Kasumi-1 (cell line): ENCODE data around the gene ARSD.
A peak's percentile ranks its signal among the peaks of the same experiment; 100 is the strongest.
"Not testable (repeated sequence)": the region's sequence is repeated elsewhere in the genome, so short reads cannot be mapped to it uniquely, and the experiment has no call there.

Experiments used
- DNase-seq, 2 experiments: peaks; one replicate each; lab custom pipeline; 2025; lab: John Stamatoyannopoulos, UW

ARSD gene

DNA sequence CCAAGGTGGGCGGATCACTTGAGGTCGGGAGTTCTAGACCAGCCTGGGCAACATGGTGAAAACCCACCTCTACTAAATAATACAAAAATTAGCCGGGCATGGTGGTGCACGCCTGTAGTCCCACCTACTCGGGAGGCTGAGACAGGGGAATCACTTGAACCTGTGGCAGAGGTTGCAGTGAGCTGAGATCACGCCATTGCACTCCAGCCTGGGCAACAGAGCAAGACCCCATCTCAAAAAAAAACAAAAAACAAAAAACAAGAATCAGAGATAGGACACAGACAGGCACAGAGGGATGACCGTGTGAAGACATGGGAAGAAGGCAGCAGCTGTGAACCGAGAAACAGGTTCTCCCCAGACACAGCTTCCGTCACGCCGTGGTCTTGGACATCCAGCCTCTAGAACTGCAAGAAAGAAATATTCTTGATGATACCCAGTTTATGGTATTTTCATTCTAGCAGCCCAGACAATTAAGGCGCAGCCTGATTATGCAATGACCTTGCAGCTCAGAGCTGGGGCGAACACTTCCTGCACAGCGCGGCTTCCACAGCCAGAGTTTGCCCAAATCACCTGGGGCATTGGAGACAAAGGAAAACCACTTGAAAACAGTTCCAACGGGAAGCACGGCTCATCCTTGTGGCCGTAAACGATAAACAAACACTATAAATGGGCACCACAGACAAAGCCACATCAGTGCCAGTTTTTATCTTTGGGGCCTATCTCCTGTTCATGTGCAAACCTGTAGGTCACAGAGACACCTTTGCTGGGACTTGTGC, 4.2 kb upstream of the ARSD start:
- no peak for DNase-seq

DNA sequence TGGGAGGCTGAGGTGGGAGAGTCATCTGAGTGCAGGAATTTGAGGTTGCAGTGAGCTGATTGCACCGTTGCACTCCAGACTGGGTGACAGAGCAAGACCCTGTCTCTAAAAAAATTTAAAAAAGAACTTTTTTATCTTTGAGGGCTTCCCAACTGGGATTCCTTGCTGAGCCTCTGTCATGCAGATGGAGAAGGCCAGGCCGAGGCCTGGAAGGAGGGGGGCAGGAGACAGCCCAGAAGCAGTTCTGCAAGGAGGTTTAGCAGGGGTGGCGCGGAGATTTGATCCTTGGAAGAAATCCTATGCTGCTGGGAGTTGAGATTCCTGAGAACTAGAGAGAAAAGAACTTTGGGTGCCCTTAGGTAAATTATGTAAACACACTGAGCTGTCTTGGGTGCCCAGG, 2.5 kb upstream of the ARSD start:
- no peak for DNase-seq

GRCh38 chrX:2931155-2931554, 2.0 kb upstream of the ARSD start:
- DNase-seq: no peak

GRCh38 chrX:2928191-2928582, 952 bp downstream of the ARSD start:
- no peak for DNase-seq

GRCh38 chrX:2926664-2927275, 2.4 kb downstream of the ARSD start:
- no peak for DNase-seq

DNA sequence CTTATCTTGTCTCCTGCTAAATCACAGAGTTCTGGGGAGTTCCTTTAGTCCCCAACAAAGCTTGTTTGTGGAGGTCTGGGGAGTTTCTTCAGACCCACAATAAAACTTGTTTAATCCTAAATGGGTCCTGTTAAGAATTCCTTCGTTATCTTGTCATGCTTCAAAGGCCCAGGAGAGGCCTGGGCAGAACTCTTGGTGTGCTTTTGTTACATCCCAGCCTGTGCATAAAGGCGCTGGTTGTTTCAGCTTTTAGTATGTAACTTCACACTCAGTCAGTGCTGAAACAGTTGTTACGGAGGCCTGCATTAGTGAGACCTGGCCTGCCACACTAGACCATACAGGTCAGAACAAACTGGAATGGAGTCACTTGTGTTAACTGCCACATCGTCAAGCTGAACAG, 2.9 kb downstream of the ARSD start:
- DNase-seq: not testable (repeated sequence)

- DNase-seq: no peak
Measured at GRCh38 chrX:2924151-2924550, 5.0 kb downstream of the ARSD start.

DNA sequence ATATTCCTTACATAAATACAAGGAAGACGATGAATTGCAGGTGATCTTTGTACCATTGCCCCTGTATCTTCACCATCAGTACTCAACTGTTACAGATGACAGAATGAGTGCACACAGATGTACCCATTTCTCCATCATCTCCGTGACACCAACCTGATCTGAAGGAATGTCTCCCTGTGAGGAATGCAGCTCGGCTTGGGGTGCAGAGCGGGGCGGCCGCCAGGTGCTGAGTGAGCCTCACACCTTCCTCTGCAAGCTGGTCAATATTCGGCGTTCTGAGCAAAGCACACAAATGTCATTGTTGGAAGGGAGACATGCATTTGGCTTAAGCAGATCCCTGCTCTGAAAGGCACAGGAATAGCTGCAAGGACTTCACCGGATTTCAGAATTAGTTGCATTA, 7.4 kb downstream of the ARSD start:
- DNase-seq: no peak

- DNase-seq: no peak
Measured at GRCh38 chrX:2921193-2921592, 7.9 kb downstream of the ARSD start.

GRCh38 chrX:2917767-2918166, 11.4 kb downstream of the ARSD start:
- DNase-seq: no peak

- DNase-seq: no peak
Measured at GRCh38 chrX:2913118-2913517, 16.0 kb downstream of the ARSD start.

- DNase-seq: no peak
Measured at GRCh38 chrX:2910109-2910508, 19.0 kb downstream of the ARSD start.

DNA sequence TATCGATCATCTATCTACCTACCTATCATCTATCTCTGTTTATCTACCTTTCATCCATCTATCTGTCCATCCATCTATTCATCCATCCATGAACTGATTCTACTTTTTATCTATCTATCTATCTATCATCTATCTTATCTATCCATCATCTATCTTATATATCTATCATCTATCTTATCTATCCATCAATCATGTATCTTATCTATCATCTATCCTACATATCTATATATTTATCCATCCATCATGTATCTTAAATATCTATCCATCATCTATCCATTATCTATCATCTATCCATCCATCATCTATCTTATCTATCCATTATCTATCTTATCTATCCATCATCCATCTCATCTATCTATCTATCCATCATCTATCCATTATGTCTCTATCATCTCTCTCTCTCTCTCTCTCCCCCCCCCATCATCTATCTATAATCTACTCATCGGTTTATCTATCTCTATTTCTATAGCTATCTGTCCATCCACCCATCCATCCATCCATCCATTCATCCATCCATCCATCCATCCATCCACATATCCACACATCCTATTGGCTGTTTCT, 20.9 kb downstream of the ARSD start:
- DNase-seq: no peak

DNA sequence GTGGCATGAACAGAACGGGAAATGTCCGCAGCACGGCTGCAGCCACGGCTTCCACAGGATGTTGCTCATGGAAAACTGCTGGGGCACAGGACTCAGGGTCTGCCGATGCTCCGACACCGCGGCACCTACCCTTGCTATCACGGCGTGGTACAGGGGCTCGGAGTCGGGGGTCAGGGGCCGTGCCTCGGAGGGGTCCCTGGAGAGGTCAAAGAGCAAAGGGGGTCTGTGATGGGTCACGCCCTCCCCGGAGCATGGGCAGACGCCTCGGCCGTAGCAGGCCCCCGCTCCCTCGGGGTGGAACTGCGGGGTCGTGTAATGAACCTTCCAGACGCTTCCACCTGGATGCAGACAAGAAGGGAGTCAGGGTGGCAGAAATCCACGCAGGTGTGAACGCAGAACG, 21.8 kb downstream of the ARSD start:
- DNase-seq: no peak

- no peak for DNase-seq
Measured at GRCh38 chrX:2903366-2903765, 25.8 kb downstream of the ARSD start.

DNA sequence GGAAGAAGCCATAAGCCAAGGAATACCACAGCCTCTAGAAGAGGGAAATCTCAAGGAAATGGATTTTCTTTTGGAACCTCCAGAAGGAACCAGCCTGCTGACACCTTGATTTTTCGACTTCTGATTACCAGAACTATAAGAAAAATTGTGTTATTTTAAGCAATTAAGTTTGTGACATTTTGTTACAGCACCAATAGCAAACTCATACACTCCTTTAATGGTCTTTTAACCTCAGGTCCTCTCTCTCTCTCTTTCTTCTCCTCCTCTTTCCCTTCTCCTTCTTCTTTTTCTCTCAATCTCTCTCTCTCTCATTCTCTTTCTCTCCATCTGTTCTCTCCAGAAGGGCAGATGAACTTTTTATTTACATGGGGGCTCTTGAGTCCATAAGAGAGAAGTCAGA, 26.3 kb downstream of the ARSD start:
- DNase-seq: no peak

- DNase-seq: no peak
Measured at GRCh38 chrX:2901367-2902036, 27.6 kb downstream of the ARSD start.

DNA sequence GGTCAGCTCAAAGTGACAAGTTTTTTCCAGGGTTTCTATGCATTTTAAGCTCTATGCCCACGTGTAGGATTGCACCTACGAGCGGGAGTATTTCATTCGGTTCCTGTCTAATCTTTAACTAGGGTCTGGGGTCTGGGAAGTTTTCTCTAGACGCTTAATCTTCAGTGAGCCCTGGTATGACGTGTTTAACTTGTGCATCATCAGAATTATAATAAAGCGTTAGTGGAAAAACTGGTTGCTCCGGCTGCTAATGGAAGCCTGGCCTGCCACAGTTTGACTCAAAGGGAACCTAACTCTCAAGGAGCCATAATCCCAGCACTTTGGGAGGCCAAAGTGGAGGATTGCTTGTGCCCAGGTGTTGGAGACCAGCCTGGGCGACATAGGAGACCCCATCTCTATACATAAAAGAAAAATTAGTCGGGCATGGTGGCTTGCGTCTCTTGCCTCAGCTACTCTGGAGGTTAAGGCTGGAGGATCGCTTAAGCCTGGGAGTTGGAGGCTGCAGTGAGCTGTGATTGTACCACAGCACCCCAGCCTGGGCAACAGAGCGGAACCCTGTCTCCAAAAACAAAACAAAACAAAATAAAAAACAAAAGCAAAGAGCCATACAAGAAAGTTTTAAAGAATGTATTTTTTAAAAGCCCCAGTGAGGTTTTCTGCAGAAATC, 30.2 kb downstream of the ARSD start:
- no peak for DNase-seq

DNA sequence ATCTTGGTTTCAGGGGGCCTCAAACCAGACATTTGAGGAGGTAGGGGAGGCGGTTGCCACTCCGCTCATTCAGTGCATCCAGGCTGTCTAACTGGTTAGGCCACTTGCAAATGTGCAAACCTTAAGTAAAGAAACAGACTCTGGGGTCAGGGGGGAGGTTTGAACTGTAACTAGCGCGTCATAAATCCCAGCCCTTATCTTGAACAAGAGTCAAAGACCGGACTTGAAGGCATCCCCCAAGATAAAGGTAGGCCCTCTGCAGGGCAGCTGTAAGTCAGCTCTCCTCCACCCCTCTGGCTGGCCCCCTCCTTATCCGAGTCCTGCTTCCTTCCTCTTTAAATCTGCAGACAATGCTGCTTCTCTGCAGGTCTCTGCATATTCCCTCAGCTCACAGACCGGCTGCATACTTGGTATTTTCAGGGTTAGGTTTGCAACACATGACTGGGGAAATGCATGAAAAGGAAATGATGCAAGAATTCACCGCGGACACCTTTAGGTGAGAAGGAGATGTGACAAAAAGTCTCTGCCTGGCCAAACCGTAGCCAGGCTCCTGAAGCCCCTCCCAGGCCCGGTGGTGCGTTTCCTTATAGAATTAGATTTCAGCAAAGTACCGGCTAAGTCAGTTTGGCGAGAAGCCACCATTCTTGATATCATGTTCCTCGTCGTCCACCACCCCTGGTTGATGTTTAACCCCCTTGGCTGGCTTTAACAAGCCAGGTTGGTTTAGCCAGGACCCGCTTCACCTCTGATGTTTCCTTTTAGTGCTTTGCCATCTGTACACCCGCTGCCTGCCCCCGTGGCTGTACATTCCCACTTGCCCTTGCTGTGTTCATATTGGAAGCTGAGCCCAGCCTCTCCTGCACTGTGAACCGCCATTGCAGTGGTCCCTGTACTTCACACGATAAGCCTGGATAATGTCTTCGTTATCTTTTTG, 31.2 kb downstream of the ARSD start:
- DNase-seq: peak; percentile 42 to 49

DNA sequence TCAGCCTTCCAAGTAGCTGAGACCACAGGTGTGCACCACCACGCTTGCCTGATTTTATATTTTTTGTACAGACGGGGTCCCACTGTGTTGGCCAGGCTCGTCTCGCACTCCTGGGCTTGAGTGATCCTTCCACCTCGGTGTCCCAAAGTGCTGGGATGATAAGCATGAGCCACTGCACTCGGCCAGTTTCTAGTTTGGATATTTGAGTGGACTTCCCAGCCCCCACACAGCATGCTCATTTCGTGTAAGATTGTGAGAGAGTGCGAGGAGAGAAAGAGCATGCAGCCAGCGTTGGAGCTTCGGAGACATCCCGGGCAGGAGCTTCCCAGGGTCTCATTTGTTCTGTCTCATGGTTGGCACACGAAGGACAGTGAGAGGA, 31.8 kb downstream of the ARSD start:
- no peak for DNase-seq

- peak; percentile 39 to 41 for DNase-seq
Measured at GRCh38 chrX:2894885-2895292, 34.2 kb downstream of the ARSD start.
